ENCODE measurements around the gene ARHGAP25. TPM values are rescaled to one million over a fixed set of nuclear protein-coding genes. Genes with fewer than 3 reads are reported as not detected.

ARHGAP25 gene
- total and polyA plus RNA-seq, 8 donors: 6.1 to 43.5 (median 9.3) TPM

DNA sequence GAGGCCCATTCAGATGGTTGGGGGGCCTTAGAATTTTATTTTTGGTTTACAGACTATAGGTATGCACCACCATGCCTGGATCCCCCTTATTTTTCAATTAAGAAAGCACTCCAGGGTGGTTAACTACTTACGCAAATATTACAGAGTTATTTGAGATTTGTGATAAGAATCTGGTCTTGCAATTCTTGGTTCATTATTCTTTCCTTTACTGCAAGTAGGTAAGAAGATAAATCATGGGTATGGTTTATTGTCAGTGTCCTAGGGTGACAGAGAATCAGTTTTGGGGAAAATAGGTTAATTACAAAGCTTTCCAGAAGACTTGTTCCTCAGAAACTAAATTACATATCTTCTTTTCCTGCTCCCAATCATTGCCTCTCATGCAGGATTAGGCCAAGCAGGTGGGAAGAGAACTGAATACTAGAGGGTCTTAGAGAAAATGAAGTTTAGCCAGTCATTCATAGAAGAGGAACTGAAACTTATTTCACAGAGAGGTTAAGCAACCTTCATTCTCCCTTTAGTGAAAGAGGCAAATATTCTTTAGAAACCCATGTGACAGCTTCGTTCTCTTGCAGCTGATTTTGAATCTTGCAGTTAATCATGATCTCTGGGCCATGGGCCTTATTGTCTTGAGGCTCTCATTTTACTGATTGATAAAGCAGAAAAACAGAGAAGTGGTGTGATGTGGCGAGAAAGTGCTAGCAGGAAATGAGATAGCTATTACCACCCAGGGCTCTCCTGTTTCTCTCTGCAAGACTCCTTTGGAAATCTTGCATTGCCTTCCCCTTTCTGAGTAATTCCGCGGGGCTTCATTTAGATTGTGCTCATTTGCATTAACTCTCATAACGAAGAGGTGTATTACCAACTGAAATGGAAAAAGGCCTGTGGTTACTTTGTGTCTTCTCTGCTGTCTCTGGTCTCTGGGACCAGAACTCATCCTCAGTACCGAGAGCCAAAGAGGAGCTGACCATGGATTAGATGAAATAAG is 44.8 kb upstream of the ARHGAP25 start:
- Histone ChIP-seq H3K9me3 (no peaks in the 10 kb centered on the region), H3K4me1 (peaks cover 0 to 25% of the 10 kb centered on the region in 2 donors), H3K36me3 (no peaks in the 10 kb centered on the region), H3K27me3 (no peaks in the 10 kb centered on the region), H3K4me3 (no peak overlapping the region), H3K27ac (peak overlapping the region in 1 of 2 donors; percentile 87)
- intact Hi-C loops (cut with DNase I): no loop called here
- no peak for DNase-seq
- ATAC-seq: peak; percentile 41
- TF ChIP-seq, protein P1, sequence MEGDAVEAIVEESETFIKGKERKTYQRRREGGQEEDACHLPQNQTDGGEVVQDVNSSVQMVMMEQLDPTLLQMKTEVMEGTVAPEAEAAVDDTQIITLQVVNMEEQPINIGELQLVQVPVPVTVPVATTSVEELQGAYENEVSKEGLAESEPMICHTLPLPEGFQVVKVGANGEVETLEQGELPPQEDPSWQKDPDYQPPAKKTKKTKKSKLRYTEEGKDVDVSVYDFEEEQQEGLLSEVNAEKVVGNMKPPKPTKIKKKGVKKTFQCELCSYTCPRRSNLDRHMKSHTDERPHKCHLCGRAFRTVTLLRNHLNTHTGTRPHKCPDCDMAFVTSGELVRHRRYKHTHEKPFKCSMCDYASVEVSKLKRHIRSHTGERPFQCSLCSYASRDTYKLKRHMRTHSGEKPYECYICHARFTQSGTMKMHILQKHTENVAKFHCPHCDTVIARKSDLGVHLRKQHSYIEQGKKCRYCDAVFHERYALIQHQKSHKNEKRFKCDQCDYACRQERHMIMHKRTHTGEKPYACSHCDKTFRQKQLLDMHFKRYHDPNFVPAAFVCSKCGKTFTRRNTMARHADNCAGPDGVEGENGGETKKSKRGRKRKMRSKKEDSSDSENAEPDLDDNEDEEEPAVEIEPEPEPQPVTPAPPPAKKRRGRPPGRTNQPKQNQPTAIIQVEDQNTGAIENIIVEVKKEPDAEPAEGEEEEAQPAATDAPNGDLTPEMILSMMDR (IDR thresholded peaks at IDR 0.05): no peak

DNA sequence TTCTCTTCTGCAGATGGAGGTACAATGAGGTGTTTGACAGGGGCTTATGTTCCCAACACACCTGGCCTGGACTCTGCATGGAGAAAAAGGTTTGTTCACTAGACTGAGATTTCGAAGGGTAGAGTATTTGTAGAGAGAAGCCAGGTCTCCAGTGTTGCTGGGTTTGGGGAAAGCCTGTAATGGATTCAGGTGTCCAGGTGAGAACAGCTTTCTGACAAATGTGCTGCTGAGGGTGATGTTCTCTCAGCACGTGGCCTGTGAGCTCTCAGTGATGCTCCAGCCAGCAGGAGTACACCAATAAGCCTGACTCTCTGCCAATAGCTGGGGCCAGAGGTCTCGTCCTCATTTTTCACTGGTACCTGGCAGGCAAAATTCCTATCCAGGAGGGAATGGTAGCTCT is 43.8 kb upstream of the ARHGAP25 start:
- no peaks in the 10 kb centered on the region for H3K27me3 ChIP-seq
- no peak for ATAC-seq
- TF ChIP-seq, protein P1 (IDR thresholded peaks at IDR 0.05): no peak

DNA sequence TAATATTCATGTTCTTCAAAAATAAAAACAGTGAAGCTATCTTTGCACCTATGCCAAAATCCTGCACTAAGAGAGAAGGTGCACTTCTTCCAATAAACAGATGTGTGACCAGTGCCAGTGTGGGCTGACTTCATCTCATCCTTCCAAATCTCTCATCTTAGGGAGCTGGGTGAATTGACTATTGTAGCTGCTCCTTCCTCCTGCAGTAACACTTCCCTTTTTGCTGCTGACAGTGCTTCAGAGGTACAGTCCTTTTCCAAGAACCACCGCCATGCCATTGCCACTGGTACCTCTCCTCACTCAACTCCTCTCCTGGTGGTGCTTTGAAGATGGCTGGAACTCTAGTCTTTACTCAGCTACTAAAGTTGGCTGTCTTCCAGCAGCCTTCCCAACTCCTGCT is 42.1 kb upstream of the ARHGAP25 start:
- H3K27ac ChIP-seq: no peak overlapping the region
- H3K36me3 ChIP-seq: no peaks in the 10 kb centered on the region
- no peak overlapping the region for H3K4me3 ChIP-seq
- H3K4me1 ChIP-seq: peaks cover 0 to 25% of the 10 kb centered on the region in 2 donors
- no peaks in the 10 kb centered on the region for H3K9me3 ChIP-seq
- H3K27me3 ChIP-seq: no peaks in the 10 kb centered on the region
- intact Hi-C loops (cut with DNase I): no loop called here
- ATAC-seq (no peak), DNase-seq (no peak)
- TF ChIP-seq, protein P1 (IDR thresholded peaks at IDR 0.05): no peak

More for the DNA sequence above, 43.8 kb upstream of the ARHGAP25 start:
- H3K9me3 ChIP-seq: no peaks in the 10 kb centered on the region
- no peak for DNase-seq
- H3K4me3 ChIP-seq: no peak overlapping the region
- H3K36me3 ChIP-seq: no peaks in the 10 kb centered on the region
- H3K4me1 ChIP-seq: peaks cover 0 to 25% of the 10 kb centered on the region in 2 donors
- peak overlapping the region in 1 of 2 donors; percentile 87 for H3K27ac ChIP-seq
- intact Hi-C loops (cut with DNase I): no loop called here

DNA sequence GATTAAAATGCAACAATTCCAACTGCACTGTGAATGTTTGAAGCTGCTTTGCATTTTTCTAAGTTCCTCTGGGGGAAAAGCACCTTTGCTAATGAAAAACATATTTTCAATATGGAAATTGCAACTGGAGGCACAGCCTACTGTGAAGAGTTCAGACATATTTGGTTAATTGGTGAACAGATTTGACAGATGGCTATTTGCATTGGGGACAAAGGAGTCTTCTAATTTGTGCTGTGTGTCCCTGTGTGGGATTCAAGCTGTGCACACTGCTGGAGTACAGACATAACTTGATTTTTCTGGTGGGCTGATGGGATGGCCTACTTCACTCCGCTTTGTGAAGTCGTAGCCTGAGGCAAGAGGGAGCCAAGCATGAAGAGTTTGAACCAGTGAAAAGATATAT is 40.7 kb upstream of the ARHGAP25 start:
- Histone ChIP-seq H3K27ac (no peak overlapping the region), H3K4me3 (no peak overlapping the region), H3K9me3 (no peaks in the 10 kb centered on the region), H3K4me1 (peaks cover 0 to 25% of the 10 kb centered on the region in 2 donors), H3K27me3 (no peaks in the 10 kb centered on the region), H3K36me3 (no peaks in the 10 kb centered on the region)
- intact Hi-C loops (cut with DNase I): no loop called here
- TF ChIP-seq, protein P1 (IDR thresholded peaks at IDR 0.05): no peak
- no peak for DNase-seq
- ATAC-seq: no peak

DNA sequence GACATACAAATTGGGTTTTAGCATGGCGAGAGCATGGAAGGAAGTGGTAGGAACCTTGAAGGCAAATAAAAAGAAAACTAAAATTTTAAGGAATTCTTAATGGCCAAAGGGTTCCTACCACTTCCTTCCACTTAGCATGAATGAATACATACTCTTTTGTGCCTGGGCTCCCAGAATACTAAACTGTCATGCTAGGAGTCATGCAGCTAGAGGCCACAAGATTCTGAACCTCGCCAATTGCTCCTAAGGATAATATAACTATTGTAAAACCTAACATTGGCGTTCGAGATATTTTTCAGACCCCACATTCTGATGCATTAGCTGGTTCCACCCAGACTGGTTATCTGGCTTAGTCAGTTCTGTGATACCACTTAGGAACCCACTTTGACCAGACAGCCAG is 38.6 kb upstream of the ARHGAP25 start:
- Histone ChIP-seq H3K36me3 (no peaks in the 10 kb centered on the region), H3K27ac (no peak overlapping the region), H3K9me3 (peaks cover 0 to 7% of the 10 kb centered on the region in 2 donors), H3K4me1 (peaks cover 0 to 10% of the 10 kb centered on the region in 2 donors), H3K4me3 (no peak overlapping the region), H3K27me3 (no peaks in the 10 kb centered on the region)
- TF ChIP-seq, protein P1 (IDR thresholded peaks at IDR 0.05): no peak
- intact Hi-C loops (cut with DNase I): no loop called here
- ATAC-seq (no peak), DNase-seq (no peak)
